Fibroblast of skin of scalp (primary cell): ENCODE results near the gene STEAP3.

Source experiments
- DNase-seq: peaks from one replicate; pipeline ENCODE4 v3.0.0-alpha.2; 2013

STEAP3 gene

GRCh38 chr2:119246884-119247843 is 23.5 kb downstream of the STEAP3 start:
- DNase-seq: no peak

- no peak for DNase-seq
Observed at GRCh38 chr2:119247844-119248271, 24.2 kb downstream of the STEAP3 start.

GRCh38 chr2:119248311-119248710 is 24.7 kb downstream of the STEAP3 start:
- peak; percentile 63 for DNase-seq

- no peak for DNase-seq
Observed at GRCh38 chr2:119248751-119249150, 25.1 kb downstream of the STEAP3 start.

- DNase-seq: no peak
Observed at GRCh38 chr2:119249311-119249710, 25.7 kb downstream of the STEAP3 start.

- no peak for DNase-seq
Observed at GRCh38 chr2:119249855-119250717, 26.5 kb downstream of the STEAP3 start.

- DNase-seq: no peak
Observed at GRCh38 chr2:119250718-119251290, 27.2 kb downstream of the STEAP3 start.

- no peak for DNase-seq
Observed at GRCh38 chr2:119251652-119252051, 28.0 kb downstream of the STEAP3 start.

- DNase-seq: peak; percentile 95
Observed at GRCh38 chr2:119252186-119253113, 28.8 kb downstream of the STEAP3 start.

GRCh38 chr2:119253114-119253702 is 29.6 kb downstream of the STEAP3 start:
- DNase-seq: peak; percentile 67

GRCh38 chr2:119253760-119254600 is 30.3 kb downstream of the STEAP3 start:
- DNase-seq: no peak

- DNase-seq: no peak
Observed at GRCh38 chr2:119254601-119255080, 31.0 kb downstream of the STEAP3 start.

- DNase-seq: peak; percentile 99
Observed at GRCh38 chr2:119255760-119256581, 32.3 kb downstream of the STEAP3 start.

GRCh38 chr2:119256582-119256921 is 32.9 kb downstream of the STEAP3 start:
- DNase-seq: no peak

GRCh38 chr2:119257198-119257597 is 33.6 kb downstream of the STEAP3 start:
- DNase-seq: no peak

GRCh38 chr2:119259296-119259860 is 35.7 kb downstream of the STEAP3 start:
- DNase-seq: peak; percentile 63

- peak; percentile 97 for DNase-seq
Observed at GRCh38 chr2:119260646-119261492, 37.2 kb downstream of the STEAP3 start.
